Right kidney (tissue), 9 donors: Measurements from ENCODE around the gene ACBD7.

Source experiments
- DNase-seq: peaks from one replicate; pipeline ENCODE4 v3.0.0-alpha.2; 2016
- long read RNA-seq, 8 donors: transcript quantifications; one replicate each; lab custom pipeline, GENCODE V29; 2026

Gene ACBD7
- long read RNA-seq, donor 1 = 0 reads
- long read RNA-seq, donor 2, partial matches to known transcripts = 0 of 1 reads
- long read RNA-seq, donor 2, other reads (novel, unspliced or antisense) = 0 of 1 reads
- long read RNA-seq, donor 3, partial matches to known transcripts = 0 of 1 reads
- long read RNA-seq, donor 3, other reads (novel, unspliced or antisense) = 0 of 1 reads
- long read RNA-seq, donor 4, partial matches to known transcripts = 0 of 2 reads
- long read RNA-seq, donor 4, other reads (novel, unspliced or antisense) = 0 of 2 reads
- long read RNA-seq, donor 5 = 0 reads
- long read RNA-seq, donor 6, transcript ACBD7-201 (4 exons, 1,322 nt) = major isoform, 5 of 5 reads
- long read RNA-seq, donor 6, partial matches to known transcripts = 0 of 5 reads
- long read RNA-seq, donor 6, other reads (novel, unspliced or antisense) = 0 of 5 reads
- long read RNA-seq, donor 7, partial matches to known transcripts = 0 of 2 reads
- long read RNA-seq, donor 7, other reads (novel, unspliced or antisense) = 0 of 2 reads
- long read RNA-seq, donor 8 = 0 reads

DNA sequence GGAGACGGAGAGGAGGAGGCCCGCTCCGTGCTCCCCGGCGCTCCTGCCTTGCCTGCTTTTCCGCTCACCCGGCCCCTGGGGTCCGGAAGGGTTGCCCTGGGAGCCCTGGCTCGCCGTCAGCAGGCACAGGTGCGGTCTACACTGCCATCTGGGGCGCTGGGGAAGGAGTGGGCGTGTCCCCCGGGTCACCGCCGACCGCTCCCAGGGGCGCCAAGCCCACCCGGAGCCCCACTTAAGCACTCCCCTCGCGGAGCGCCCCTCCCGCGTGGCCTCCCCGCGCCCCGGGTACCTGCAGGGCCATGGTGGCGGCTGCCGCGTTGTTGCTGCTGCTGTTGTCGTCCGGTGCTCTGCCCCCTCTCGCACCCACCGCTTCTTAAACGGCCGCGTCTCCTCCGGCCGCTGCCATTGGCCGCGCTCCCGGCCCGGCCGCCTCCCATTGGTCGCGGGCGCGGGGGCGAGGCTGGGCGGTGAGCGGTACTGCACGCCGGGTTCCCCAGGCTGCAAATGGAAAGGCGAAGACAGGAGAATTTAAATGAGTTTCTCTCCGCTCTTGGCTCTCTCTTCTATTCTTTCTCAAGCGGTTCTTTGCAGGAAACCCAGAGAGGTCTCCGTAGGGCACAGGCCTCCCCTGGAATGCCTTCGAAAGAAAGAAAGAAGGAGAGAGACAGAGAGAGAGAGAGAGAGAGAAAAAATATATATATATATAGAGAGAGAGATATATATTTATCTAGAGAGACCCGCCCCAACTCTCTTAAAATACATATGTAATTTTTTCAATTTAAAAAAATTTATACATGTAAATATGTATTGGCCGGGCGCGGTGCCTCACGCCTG, at the start of gene ACBD7:
Gene ACBD7 (minus strand): TSS at position 349 of the 834 bp plus-strand sequence. CDS start 48 bp downstream, at position 301.
- peak; percentile 82 for DNase-seq

- DNase-seq = no peak
These were observed 49.1 kb upstream of the ACBD7 start for GRCh38 chr10:15137636-15138035.

DNA sequence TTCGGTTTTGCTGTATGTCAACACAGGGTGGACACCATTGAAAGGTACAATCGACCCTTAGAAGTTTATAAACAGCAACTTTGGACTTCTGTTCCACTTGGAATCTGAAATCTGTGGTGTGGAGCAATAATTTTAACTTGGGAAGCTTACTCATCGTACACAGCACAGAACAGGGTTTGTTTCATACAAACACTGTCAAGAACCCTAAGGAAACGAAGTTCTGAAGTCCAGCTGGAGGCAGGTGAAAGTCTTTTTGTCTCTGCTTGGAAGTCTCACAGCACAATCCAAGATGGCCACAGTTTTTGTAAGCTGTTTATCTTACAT, 48.4 kb upstream of the ACBD7 start:
- no peak for DNase-seq

- no peak for DNase-seq
These were observed 47.8 kb upstream of the ACBD7 start for GRCh38 chr10:15136129-15137035.

DNA sequence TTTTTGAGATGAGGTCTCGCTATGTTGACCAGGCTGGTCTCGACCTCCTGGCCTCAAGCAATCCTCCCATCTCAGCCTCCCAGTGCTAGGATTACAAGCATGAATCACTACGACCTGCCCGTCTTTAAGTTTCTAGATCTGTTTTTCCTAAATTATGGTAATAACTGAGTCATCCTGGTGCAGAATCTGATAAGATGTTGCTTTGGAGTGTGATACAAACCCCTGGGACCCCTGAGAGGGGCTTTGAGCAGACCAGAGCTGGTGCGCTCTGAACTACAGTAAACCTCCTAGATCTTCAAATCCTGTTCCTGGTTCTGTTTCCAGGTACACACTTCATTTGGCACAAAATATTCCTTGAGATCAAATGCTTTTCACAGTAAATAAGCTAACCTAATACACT, 42.8 kb upstream of the ACBD7 start:
- DNase-seq = no peak

- no peak for DNase-seq
These were observed 36.3 kb upstream of the ACBD7 start for GRCh38 chr10:15124908-15125307.

GRCh38 chr10:15124190-15124589, 35.6 kb upstream of the ACBD7 start:
- DNase-seq = no peak

DNA sequence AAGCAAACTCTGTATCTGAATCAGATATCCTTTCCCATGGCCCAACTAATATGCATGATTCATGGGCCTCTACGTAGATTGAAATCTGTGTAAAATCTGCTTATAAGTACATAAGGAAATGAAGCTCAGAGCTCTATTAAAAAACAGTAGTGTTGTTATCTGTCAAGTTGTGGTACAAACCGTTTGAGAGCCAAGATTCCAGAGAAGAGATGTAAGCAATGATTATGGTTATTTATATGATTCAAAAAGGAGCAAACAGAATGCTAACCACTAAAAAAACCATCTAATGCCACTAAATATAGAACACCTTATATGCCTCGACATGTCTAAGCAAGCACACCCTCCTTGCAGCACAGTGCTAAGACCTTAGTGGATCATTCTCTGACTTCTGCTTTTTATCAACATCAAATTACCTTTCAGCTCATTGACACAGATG, 35.2 kb upstream of the ACBD7 start:
- DNase-seq = no peak

DNA sequence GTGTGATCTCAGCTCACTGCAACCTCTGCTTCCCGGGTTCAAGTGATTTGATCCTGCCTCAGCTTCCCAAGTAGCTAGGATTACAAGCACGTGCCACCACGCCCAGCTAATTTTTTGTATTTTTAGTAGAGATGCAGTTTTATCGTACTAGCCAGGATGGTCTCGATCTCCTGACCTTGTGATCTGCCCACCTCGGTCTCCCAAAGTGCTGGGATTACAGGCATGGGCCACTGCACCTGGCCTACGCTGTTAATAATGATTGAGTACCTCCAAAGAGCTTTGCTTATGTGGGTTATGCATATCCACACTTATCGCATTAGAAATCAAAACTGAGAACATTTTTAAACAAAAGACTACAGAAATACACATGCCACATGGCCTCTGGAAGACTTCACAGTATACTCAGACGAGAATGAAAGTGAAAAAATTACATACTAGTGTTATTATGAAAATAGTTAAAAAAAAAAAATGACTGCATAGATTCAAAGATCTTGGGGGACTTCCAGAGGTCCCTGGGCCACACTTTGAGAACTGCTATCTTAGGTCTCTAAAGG, 34.0 kb upstream of the ACBD7 start:
- DNase-seq = no peak

- no peak for DNase-seq
These were observed 33.1 kb upstream of the ACBD7 start for GRCh38 chr10:15121707-15122106.

GRCh38 chr10:15120523-15120922, 31.9 kb upstream of the ACBD7 start:
- no peak for DNase-seq

GRCh38 chr10:15118615-15119014, 30.0 kb upstream of the ACBD7 start:
- DNase-seq = no peak

DNA sequence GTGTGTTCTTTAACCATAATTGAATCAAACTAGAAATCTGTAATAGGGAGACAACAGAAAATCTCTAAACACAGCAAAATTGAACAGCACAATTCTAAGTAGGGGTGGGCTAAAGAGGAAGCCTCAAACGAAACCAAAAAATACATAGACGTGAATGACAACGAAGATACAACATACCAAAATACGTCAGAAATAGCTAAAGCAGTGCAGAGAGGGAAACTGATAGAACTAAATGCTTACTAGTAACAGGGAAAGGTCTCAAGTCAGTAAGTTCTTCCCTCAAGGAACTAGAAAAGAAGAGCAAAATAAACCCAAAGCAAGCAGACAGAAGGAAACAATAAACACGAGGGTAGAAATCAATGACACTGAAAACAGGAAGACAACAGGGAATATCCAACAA, 27.6 kb upstream of the ACBD7 start:
- DNase-seq = no peak

DNA sequence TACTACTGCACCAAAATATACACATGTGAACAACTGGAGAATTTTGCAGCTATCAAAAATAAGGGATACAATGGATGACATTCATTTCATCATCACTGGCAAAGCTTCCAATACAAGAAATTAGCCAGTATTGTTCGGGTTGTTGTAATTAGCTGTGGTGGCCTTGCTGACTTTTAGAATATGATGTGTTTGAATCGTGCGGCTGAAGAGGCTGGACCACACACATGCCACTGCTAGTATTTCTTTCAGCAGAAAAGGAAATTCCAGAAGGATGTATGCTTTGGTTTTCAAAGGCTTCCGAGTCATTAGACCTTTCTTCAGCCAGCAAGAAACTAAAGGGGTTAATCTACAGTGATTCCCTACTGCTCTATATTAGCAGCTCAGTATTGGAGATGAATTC, 25.2 kb upstream of the ACBD7 start:
- no peak for DNase-seq

- no peak for DNase-seq
These were observed 24.1 kb upstream of the ACBD7 start for GRCh38 chr10:15112657-15113056.

- DNase-seq = peak; percentile 32
These were observed 17.9 kb upstream of the ACBD7 start for GRCh38 chr10:15106352-15107013.

DNA sequence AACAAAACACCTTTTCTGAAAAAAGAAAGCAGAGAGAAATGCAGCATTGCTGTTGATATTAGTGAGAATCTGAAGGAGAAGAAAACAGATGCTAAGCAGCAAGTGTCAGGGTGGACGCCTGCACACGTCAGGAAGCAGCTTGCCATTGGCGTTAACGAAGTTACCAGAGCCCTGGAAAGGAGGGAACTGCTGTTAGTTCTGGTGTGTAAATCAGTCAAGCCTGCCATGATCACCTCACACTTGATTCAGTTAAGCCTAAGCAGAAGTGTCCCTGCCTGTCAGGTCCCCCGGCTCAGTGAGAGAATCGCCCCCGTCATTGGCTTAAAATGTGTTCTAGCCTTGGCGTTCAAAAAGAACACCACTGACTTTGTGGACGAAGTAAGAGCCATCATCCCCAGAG, 14.9 kb upstream of the ACBD7 start:
- no peak for DNase-seq

- no peak for DNase-seq
These were observed 11.3 kb upstream of the ACBD7 start for GRCh38 chr10:15099886-15100285.

- DNase-seq = peak; percentile 100
These were observed 8.6 kb upstream of the ACBD7 start, which contains the start of gene RPP38 for GRCh38 chr10:15097011-15097812. TSS of gene RPP38 (plus strand) at chr10:15097355. CDS start at chr10:15103315, 5,960 bp downstream.

GRCh38 chr10:15096661-15097010, 8.1 kb upstream of the ACBD7 start:
- no peak for DNase-seq
